Measurements from ENCODE around the gene GPBAR1. TPM values are rescaled to one million over a fixed set of nuclear protein-coding genes. Genes with fewer than 3 reads are reported as not detected.
A peak's percentile ranks its signal among the peaks of the same experiment; 100 is the strongest.

The GPBAR1 gene
- total RNA-seq, 1 donor from 2014 or later, result 0.77 TPM

GRCh38 chr2:218273908-218274249 lies 13.1 kb downstream of the GPBAR1 start:
- Mint-ChIP-seq H3K4me1 (ENCODE audit: unreplicated experiment) (peaks cover 27% of the 10 kb centered on the region), H3K9me3 (ENCODE audit: unreplicated experiment) (no peaks in the 10 kb centered on the region), H3K4me3 (ENCODE audit: unreplicated experiment) (peak overlapping the region; percentile 59), H3K36me3 (ENCODE audit: low read depth, unreplicated experiment) (peaks cover 47% of the 10 kb centered on the region), H3K27me3 (ENCODE audit: unreplicated experiment) (peaks cover 21% of the 10 kb centered on the region), H3K27ac (ENCODE audit: unreplicated experiment) (no peak overlapping the region)
- TF ChIP-seq, protein P1, sequence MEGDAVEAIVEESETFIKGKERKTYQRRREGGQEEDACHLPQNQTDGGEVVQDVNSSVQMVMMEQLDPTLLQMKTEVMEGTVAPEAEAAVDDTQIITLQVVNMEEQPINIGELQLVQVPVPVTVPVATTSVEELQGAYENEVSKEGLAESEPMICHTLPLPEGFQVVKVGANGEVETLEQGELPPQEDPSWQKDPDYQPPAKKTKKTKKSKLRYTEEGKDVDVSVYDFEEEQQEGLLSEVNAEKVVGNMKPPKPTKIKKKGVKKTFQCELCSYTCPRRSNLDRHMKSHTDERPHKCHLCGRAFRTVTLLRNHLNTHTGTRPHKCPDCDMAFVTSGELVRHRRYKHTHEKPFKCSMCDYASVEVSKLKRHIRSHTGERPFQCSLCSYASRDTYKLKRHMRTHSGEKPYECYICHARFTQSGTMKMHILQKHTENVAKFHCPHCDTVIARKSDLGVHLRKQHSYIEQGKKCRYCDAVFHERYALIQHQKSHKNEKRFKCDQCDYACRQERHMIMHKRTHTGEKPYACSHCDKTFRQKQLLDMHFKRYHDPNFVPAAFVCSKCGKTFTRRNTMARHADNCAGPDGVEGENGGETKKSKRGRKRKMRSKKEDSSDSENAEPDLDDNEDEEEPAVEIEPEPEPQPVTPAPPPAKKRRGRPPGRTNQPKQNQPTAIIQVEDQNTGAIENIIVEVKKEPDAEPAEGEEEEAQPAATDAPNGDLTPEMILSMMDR (IDR thresholded peaks at IDR 0.05; ENCODE audit: unreplicated experiment), result no peak
- DNase-seq (ENCODE audit: low spot score), result no peak

DNA sequence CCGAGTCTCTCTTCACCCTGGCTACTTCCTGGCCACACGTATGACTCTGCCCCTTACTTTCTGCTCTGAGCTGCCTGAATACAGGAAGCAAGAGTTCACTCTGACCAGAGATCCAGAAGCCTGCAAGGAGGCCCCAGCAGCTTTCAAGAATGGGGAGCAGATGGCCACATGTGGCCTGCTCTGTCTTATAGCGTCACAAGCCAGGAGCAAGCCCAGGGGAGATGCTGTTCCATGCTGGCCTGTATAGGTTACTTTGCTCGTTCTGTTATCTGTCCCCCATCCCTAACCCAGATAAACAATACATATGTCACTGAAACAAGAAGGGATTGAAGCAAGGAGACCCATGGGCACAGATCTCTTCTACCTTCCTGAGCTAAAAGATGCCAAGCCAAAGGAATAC lies 13.8 kb downstream of the GPBAR1 start:
- H3K27me3 Mint-ChIP-seq (ENCODE audit: unreplicated experiment), result peaks cover 21% of the 10 kb centered on the region
- no peak overlapping the region for H3K27ac Mint-ChIP-seq (ENCODE audit: unreplicated experiment)
- no peak for DNase-seq (ENCODE audit: low spot score)
- H3K36me3 Mint-ChIP-seq (ENCODE audit: low read depth, unreplicated experiment), result peaks cover 48% of the 10 kb centered on the region
- peaks cover 21% of the 10 kb centered on the region for H3K4me1 Mint-ChIP-seq (ENCODE audit: unreplicated experiment)
- TF ChIP-seq, protein P1 (IDR thresholded peaks at IDR 0.05; ENCODE audit: unreplicated experiment), result no peak
- no peaks in the 10 kb centered on the region for H3K9me3 Mint-ChIP-seq (ENCODE audit: unreplicated experiment)
- H3K4me3 Mint-ChIP-seq (ENCODE audit: unreplicated experiment), result no peak overlapping the region

DNA sequence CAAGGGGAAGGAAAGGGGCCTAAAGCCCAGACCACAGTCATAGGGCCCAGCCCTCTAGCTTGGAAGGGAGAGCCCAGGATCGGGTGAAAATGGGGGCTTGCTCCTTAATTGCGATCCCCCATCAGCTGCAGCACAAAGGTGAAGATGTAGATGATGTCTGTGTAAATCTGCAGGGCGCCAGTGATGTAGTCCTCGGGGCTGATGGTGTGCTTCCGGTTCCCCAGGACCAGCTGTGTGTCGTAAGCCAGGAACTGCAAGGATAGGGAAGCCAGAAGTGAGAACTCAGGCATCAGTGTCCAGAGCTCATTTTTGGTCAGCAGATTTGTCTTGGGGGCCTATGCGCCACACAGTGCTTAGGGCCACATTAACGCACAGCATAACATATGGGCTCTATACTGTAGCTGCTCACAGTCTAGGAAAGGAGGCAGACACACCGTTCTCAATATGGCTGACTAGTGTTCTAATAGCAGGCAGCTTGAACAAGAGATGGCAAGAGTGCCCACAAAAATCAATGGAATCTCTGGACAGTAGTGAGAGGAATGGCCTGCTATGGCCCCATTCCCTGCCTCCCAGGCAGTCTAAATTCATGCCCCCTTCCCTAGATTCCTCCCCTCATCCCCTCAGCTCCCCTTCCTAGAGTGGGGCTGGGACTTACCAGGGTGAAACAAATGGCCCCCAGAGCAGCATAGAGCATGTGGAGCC lies 14.7 kb downstream of the GPBAR1 start:
- no peak for DNase-seq (ENCODE audit: low spot score)
- H3K27me3 Mint-ChIP-seq (ENCODE audit: unreplicated experiment), result peaks cover 15% of the 10 kb centered on the region
- peaks cover 17% of the 10 kb centered on the region for H3K4me1 Mint-ChIP-seq (ENCODE audit: unreplicated experiment)
- H3K27ac Mint-ChIP-seq (ENCODE audit: unreplicated experiment), result no peak overlapping the region
- H3K9me3 Mint-ChIP-seq (ENCODE audit: unreplicated experiment), result no peaks in the 10 kb centered on the region
- no peak overlapping the region for H3K4me3 Mint-ChIP-seq (ENCODE audit: unreplicated experiment)
- TF ChIP-seq, protein P1 (IDR thresholded peaks at IDR 0.05; ENCODE audit: unreplicated experiment), result no peak
- peaks cover 56% of the 10 kb centered on the region for H3K36me3 Mint-ChIP-seq (ENCODE audit: low read depth, unreplicated experiment)

DNA sequence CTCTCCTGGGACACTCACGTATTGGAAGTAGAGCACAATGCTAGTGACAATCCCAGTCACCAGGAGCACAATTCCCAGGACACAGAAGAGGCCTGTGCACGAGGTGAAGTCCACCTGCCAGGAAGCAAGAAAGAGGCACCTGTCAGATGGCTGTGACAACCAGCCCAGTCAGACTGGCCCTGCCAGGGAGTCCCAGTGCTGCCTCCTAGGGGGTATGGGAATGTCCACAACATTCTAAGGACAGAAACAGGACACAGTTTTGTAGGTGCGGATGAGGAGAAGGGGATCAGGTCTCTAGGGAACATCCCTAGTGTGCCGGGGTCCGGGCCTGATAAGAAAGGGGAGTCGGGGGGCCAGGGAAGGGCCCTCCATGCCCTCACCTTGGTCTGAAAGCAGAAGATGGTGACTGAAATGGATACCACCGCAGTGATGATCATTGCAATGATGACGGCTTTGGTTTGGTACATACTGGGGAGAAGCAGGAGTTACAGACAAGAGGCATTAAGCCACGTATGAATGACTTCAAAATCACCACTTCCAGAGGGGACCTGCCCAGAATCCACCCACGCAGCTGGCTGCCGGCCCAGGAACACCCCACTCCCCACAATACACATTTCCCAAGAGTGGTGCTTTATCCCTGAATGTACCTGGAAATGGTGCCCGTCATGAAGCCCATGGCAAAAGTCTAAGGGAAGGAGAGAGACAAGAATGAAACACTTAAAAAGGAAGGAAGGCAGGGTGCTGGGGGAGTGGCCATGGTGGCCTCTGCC lies 16.4 kb downstream of the GPBAR1 start:
- no peaks in the 10 kb centered on the region for H3K9me3 Mint-ChIP-seq (ENCODE audit: unreplicated experiment)
- no peak overlapping the region for H3K27ac Mint-ChIP-seq (ENCODE audit: unreplicated experiment)
- no peak for DNase-seq (ENCODE audit: low spot score)
- peaks cover 7% of the 10 kb centered on the region for H3K4me1 Mint-ChIP-seq (ENCODE audit: unreplicated experiment)
- TF ChIP-seq, protein P1 (IDR thresholded peaks at IDR 0.05; ENCODE audit: unreplicated experiment), result no peak
- peaks cover 12% of the 10 kb centered on the region for H3K27me3 Mint-ChIP-seq (ENCODE audit: unreplicated experiment)
- H3K36me3 Mint-ChIP-seq (ENCODE audit: low read depth, unreplicated experiment), result peaks cover 54% of the 10 kb centered on the region
- no peak overlapping the region for H3K4me3 Mint-ChIP-seq (ENCODE audit: unreplicated experiment)

- no peak for DNase-seq (ENCODE audit: low spot score)
- Mint-ChIP-seq H3K4me1 (ENCODE audit: unreplicated experiment) (peaks cover 3% of the 10 kb centered on the region), H3K27ac (ENCODE audit: unreplicated experiment) (no peak overlapping the region), H3K36me3 (ENCODE audit: low read depth, unreplicated experiment) (peaks cover 51% of the 10 kb centered on the region), H3K4me3 (ENCODE audit: unreplicated experiment) (no peak overlapping the region), H3K27me3 (ENCODE audit: unreplicated experiment) (peaks cover 12% of the 10 kb centered on the region), H3K9me3 (ENCODE audit: unreplicated experiment) (no peaks in the 10 kb centered on the region)
- TF ChIP-seq, protein P1 (IDR thresholded peaks at IDR 0.05; ENCODE audit: unreplicated experiment), result no peak
Measured at GRCh38 chr2:218277921-218278320, 17.1 kb downstream of the GPBAR1 start.

All from endothelial cell (in vitro differentiated cells).